Measurements from ENCODE around the gene LCMT2. TPM values are rescaled to one million over a fixed set of nuclear protein-coding genes. Genes with fewer than 3 reads are reported as not detected.

LCMT2 gene
- 3.2 TPM for polyA plus RNA-seq (2013, experiment 1 of 2)
- polyA plus RNA-seq (2013, experiment 2 of 2): 3.3 TPM

GRCh38 chr15:43329960-43330779, at the start of gene LCMT2:
TSS of gene LCMT2 (minus strand) at chr15:43330573. CDS start at chr15:43330489, 84 bp downstream.
- Histone ChIP-seq H3K4ac (ENCODE audit: low read depth in 1 of 2, low read length in 2 of 2) (peak within 1 kb of the TSS; percentile 52 to 91), H2BK5ac (ENCODE audit: low read depth, low read length, poor library complexity, severe bottlenecking) (no peak within 1 kb of the TSS), H3K18ac (ENCODE audit: low read depth in 1 of 2, low read length in 2 of 2) (peak within 1 kb of the TSS; percentile 85 to 90), H2BK15ac (ENCODE audit: low read depth, poor library complexity, severe bottlenecking) (peak within 1 kb of the TSS; percentile 9), H2AFZ (ENCODE audit: low read depth, low read length) (peak within 1 kb of the TSS; percentile 78), H3K9me3 (ENCODE audit: control insufficient read depth, low read length) (no peaks in the 10 kb centered on the region), H3K4me2 (ENCODE audit: low read length, poor library complexity, severe bottlenecking) (peak within 1 kb of the TSS; percentile 57), H3K79me1 (replicated peaks; ENCODE audit: low read length, poor library complexity, severe bottlenecking) (peaks cover 18% of the 10 kb centered on the region), H3K27ac (ENCODE audit: low read length, poor library complexity, severe bottlenecking) (peak within 1 kb of the TSS; percentile 90), H3K4me1 (ENCODE audit: control insufficient read depth, insufficient read depth, low read depth, low read length) (peaks cover 10% of the 10 kb centered on the region), H3K36me3 (ENCODE audit: control insufficient read depth in 1 of 2, insufficient read depth in 2 of 2, low read depth in 1 of 2, low read length in 2 of 2) (peaks cover 0 to 32% of the 10 kb centered on the region in 2 experiments), H3K27me3 (ENCODE audit: control insufficient read depth in 1 of 2, insufficient read depth in 1 of 2, low read length in 2 of 2) (no peaks in the 10 kb centered on the region), H4K91ac (ENCODE audit: low read length) (peak within 1 kb of the TSS; percentile 90), H2BK120ac (ENCODE audit: low read depth, low read length) (no peak within 1 kb of the TSS), H2BK12ac (ENCODE audit: low read length in 2 of 2) (peak within 1 kb of the TSS; percentile 37 to 51), H3K23ac (ENCODE audit: low read length in 2 of 2) (peak within 1 kb of the TSS in 1 of 2 experiments; percentile 20), H4K8ac (ENCODE audit: low read length) (peak within 1 kb of the TSS; percentile 99), H2AK5ac (ENCODE audit: low read length, severe bottlenecking) (no peak within 1 kb of the TSS), H3K14ac (ENCODE audit: low read length in 2 of 2) (peak within 1 kb of the TSS in 1 of 2 experiments; percentile 87), H3K4me3 (ENCODE audit: insufficient read depth in 1 of 2, low read depth in 1 of 2, low read length in 2 of 2) (peak within 1 kb of the TSS; percentile 86 to 90), H3K9ac (ENCODE audit: low read length) (peak within 1 kb of the TSS; percentile 89)
- DNase-seq: peak; percentile 97
- under 1% methylated on average over 86 of the region's 86 CpGs for WGBS

- Histone ChIP-seq H4K8ac (ENCODE audit: low read length) (no peak overlapping the region), H3K23ac (ENCODE audit: low read length in 2 of 2) (no peak overlapping the region), H3K9ac (ENCODE audit: low read length) (no peak overlapping the region), H3K18ac (ENCODE audit: low read depth in 1 of 2, low read length in 2 of 2) (no peak overlapping the region), H3K4me3 (ENCODE audit: insufficient read depth in 1 of 2, low read depth in 1 of 2, low read length in 2 of 2) (no peak overlapping the region), H3K4me2 (ENCODE audit: low read length, poor library complexity, severe bottlenecking) (no peak overlapping the region), H3K27ac (ENCODE audit: low read length, poor library complexity, severe bottlenecking) (no peak overlapping the region), H2BK120ac (ENCODE audit: low read depth, low read length) (no peak overlapping the region), H2BK12ac (ENCODE audit: low read length in 2 of 2) (no peak overlapping the region), H2AK5ac (ENCODE audit: low read length, severe bottlenecking) (no peak overlapping the region), H2BK15ac (ENCODE audit: low read depth, poor library complexity, severe bottlenecking) (no peak overlapping the region), H3K79me1 (replicated peaks; ENCODE audit: low read length, poor library complexity, severe bottlenecking) (peaks cover 10% of the 10 kb centered on the region), H3K4ac (ENCODE audit: low read depth in 1 of 2, low read length in 2 of 2) (no peak overlapping the region), H4K91ac (ENCODE audit: low read length) (no peak overlapping the region), H3K9me3 (ENCODE audit: control insufficient read depth, low read length) (no peaks in the 10 kb centered on the region), H3K4me1 (ENCODE audit: control insufficient read depth, insufficient read depth, low read depth, low read length) (peaks cover 2% of the 10 kb centered on the region), H3K36me3 (ENCODE audit: control insufficient read depth in 1 of 2, insufficient read depth in 2 of 2, low read depth in 1 of 2, low read length in 2 of 2) (peaks cover 3 to 56% of the 10 kb centered on the region in 2 experiments), H3K14ac (ENCODE audit: low read length in 2 of 2) (no peak overlapping the region), H3K27me3 (ENCODE audit: control insufficient read depth in 1 of 2, insufficient read depth in 1 of 2, low read length in 2 of 2) (no peaks in the 10 kb centered on the region), H2AFZ (ENCODE audit: low read depth, low read length) (no peak overlapping the region), H2BK5ac (ENCODE audit: low read depth, low read length, poor library complexity, severe bottlenecking) (no peak overlapping the region)
- no peak for DNase-seq
These were observed 48.2 kb upstream of the LCMT2 start for GRCh38 chr15:43378601-43379000.

- Histone ChIP-seq H2AFZ (ENCODE audit: low read depth, low read length) (no peak overlapping the region), H3K9me3 (ENCODE audit: control insufficient read depth, low read length) (no peaks in the 10 kb centered on the region), H3K4ac (ENCODE audit: low read depth in 1 of 2, low read length in 2 of 2) (no peak overlapping the region), H4K91ac (ENCODE audit: low read length) (no peak overlapping the region), H2BK5ac (ENCODE audit: low read depth, low read length, poor library complexity, severe bottlenecking) (no peak overlapping the region), H3K23ac (ENCODE audit: low read length in 2 of 2) (no peak overlapping the region), H3K27me3 (ENCODE audit: control insufficient read depth in 1 of 2, insufficient read depth in 1 of 2, low read length in 2 of 2) (no peaks in the 10 kb centered on the region), H2AK5ac (ENCODE audit: low read length, severe bottlenecking) (no peak overlapping the region), H3K4me2 (ENCODE audit: low read length, poor library complexity, severe bottlenecking) (no peak overlapping the region), H3K79me1 (replicated peaks; ENCODE audit: low read length, poor library complexity, severe bottlenecking) (peaks cover 17% of the 10 kb centered on the region), H3K14ac (ENCODE audit: low read length in 2 of 2) (no peak overlapping the region), H4K8ac (ENCODE audit: low read length) (no peak overlapping the region), H3K18ac (ENCODE audit: low read depth in 1 of 2, low read length in 2 of 2) (no peak overlapping the region), H3K9ac (ENCODE audit: low read length) (no peak overlapping the region), H2BK12ac (ENCODE audit: low read length in 2 of 2) (no peak overlapping the region), H3K4me3 (ENCODE audit: insufficient read depth in 1 of 2, low read depth in 1 of 2, low read length in 2 of 2) (no peak overlapping the region), H3K27ac (ENCODE audit: low read length, poor library complexity, severe bottlenecking) (no peak overlapping the region), H3K36me3 (ENCODE audit: control insufficient read depth in 1 of 2, insufficient read depth in 2 of 2, low read depth in 1 of 2, low read length in 2 of 2) (peaks cover 0 to 38% of the 10 kb centered on the region in 2 experiments), H3K4me1 (ENCODE audit: control insufficient read depth, insufficient read depth, low read depth, low read length) (peaks cover 2% of the 10 kb centered on the region), H2BK15ac (ENCODE audit: low read depth, poor library complexity, severe bottlenecking) (no peak overlapping the region), H2BK120ac (ENCODE audit: low read depth, low read length) (no peak overlapping the region)
- 89% methylated on average over 13 of the region's 13 CpGs for WGBS
- peak; percentile 45 for DNase-seq
These were observed 45.8 kb upstream of the LCMT2 start for GRCh38 chr15:43376017-43376705.

Data from mesenchymal stem cell (in vitro differentiated cells and primary cell).